Spleen (tissue), 7 donors: ENCODE measurements around the gene PTPRZ1.

Source experiments
- CTCF ChIP-seq, 11 experiments: fragments of 200-600 bp in 7 of 11; fragments of 450-650 bp in 4 of 11; sonication (generic) in 4 of 11; IDR thresholded peaks in 8 of 11; conservative IDR thresholded peaks in 3 of 11; 1 replicate in 7 of 11; 2 replicates in 4 of 11; pipeline versions ENCODE4 v1.4.0 to v1.8.0; 2016 to 2021; ENCODE audit warnings: antibody characterized with exemption in 11 of 11, inconsistent platforms in 4 of 11, mild to moderate bottlenecking in 1 of 11
- POLR2A ChIP-seq, 3 donors: fragments of 450-650 bp; IDR thresholded peaks; one replicate each; pipeline ENCODE4 v1.5.1; 2017; ENCODE audit warnings: antibody characterized with exemption in 3 of 3, mild to moderate bottlenecking in 1 of 3
- POLR2AphosphoS5 ChIP-seq, 3 donors: sonication (generic); formaldehyde crosslinking; IDR thresholded peaks; one replicate each; pipeline ENCODE4 v1.5.1; 2017; ENCODE audit warnings: antibody characterized with exemption in 3 of 3
- donor health status: DM: no; HTN: no; CAD: no; lungs with moderate emphysema.
- donor health status: DM: no; HTN: no; CAD: no.
- donor health status: DM: no; HTN: no; CAD: no.

- no peak for TF ChIP-seq CTCF (IDR thresholded peaks at IDR 0.05 in 8 of 11, conservative IDR thresholded peaks at IDR 0.05 in 3 of 11)
- no peak for TF ChIP-seq POLR2A (IDR thresholded peaks at IDR 0.05)
- no peak for TF ChIP-seq POLR2AphosphoS5 (IDR thresholded peaks at IDR 0.05)
These were observed 9.8 kb downstream of the PTPRZ1 start for GRCh38 chr7:121882731-121883130.
